ENCODE data around the gene ACMSD. TPM values are rescaled to one million over a fixed set of nuclear protein-coding genes. Genes with fewer than 3 reads are reported as not detected.

The ACMSD gene
- total and polyA plus RNA-seq, 2 experiments from 2014 or later: 0.11 TPM; not detected in 1

DNA sequence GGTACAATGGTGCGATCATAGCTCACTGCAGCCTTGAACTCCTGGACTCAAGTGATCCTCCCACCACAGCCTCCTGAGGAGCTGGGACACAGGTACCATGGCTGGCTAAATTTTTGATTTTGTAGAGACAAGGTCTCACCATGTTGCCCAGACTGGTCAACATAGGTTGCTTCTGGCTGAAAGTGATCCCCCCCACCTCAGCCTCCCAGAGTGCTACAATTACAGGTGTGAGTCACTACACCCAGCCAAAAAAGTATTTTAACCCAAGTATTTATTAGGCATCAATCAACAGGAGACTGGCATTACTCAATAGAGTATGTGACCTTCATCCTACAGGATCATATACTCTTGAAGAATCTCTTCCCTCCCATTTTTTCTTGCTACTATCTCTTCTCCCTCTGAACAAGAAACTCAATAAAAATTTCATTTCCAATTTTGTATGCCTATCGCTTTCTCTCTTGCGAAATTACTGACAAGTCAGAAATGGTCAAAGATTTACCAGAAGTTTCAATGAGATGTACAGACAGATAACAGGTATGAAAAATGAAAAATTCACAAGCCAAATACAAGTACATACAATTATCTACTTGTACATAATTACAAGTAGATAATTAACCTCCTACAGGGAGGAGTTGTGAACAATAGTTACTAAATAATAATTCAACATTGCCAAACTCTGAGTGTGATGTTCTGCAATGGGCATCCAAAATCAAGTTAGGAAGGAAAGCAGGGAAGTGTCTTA lies 45.3 kb downstream of the ACMSD start (continued):
- no peak for TF ChIP-seq ZNF331 (CRISPR knock-in tag; IDR thresholded peaks at IDR 0.05; ENCODE audit: low read depth)
- no peak for TF ChIP-seq EZH2phosphoT487 (IDR thresholded peaks at IDR 0.05; ENCODE audit: unreplicated experiment)
- TF ChIP-seq POLR2AphosphoS5 (IDR thresholded peaks at IDR 0.05; ENCODE audit: low read depth): no peak
- TF ChIP-seq, protein P1, sequence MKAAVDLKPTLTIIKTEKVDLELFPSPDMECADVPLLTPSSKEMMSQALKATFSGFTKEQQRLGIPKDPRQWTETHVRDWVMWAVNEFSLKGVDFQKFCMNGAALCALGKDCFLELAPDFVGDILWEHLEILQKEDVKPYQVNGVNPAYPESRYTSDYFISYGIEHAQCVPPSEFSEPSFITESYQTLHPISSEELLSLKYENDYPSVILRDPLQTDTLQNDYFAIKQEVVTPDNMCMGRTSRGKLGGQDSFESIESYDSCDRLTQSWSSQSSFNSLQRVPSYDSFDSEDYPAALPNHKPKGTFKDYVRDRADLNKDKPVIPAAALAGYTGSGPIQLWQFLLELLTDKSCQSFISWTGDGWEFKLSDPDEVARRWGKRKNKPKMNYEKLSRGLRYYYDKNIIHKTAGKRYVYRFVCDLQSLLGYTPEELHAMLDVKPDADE (IDR thresholded peaks at IDR 0.05): no peak
- TF ChIP-seq, protein P2, sequence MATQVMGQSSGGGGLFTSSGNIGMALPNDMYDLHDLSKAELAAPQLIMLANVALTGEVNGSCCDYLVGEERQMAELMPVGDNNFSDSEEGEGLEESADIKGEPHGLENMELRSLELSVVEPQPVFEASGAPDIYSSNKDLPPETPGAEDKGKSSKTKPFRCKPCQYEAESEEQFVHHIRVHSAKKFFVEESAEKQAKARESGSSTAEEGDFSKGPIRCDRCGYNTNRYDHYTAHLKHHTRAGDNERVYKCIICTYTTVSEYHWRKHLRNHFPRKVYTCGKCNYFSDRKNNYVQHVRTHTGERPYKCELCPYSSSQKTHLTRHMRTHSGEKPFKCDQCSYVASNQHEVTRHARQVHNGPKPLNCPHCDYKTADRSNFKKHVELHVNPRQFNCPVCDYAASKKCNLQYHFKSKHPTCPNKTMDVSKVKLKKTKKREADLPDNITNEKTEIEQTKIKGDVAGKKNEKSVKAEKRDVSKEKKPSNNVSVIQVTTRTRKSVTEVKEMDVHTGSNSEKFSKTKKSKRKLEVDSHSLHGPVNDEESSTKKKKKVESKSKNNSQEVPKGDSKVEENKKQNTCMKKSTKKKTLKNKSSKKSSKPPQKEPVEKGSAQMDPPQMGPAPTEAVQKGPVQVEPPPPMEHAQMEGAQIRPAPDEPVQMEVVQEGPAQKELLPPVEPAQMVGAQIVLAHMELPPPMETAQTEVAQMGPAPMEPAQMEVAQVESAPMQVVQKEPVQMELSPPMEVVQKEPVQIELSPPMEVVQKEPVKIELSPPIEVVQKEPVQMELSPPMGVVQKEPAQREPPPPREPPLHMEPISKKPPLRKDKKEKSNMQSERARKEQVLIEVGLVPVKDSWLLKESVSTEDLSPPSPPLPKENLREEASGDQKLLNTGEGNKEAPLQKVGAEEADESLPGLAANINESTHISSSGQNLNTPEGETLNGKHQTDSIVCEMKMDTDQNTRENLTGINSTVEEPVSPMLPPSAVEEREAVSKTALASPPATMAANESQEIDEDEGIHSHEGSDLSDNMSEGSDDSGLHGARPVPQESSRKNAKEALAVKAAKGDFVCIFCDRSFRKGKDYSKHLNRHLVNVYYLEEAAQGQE (IDR thresholded peaks at IDR 0.05; ENCODE audit: unreplicated experiment): no peak
- no peak for TF ChIP-seq CREB1 (CRISPR knock-in tag; IDR thresholded peaks at IDR 0.05; ENCODE audit: low read depth)
- no peak for TF ChIP-seq NANOG (IDR thresholded peaks at IDR 0.05; ENCODE audit: borderline replicate concordance)

DNA sequence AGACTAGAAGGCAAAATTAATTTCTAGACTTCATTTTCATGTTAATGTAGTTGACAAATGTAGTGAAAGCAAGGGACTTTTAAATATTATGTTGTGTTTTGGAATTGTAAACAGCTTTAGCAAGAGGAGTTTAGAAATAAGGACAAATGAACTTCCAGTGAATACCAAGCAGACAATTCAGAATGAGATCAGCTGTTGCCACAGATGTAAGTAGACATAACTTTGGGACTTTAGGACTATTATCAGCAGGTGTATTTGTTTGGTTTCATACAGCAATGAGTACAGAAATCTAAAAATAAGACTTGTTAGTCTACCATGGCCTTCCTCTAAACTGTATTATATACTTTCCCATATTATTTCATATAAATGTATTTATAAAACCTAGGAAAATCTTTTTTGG lies 46.0 kb downstream of the ACMSD start:
- Histone ChIP-seq H3K79me2 (replicated peaks; ENCODE audit: insufficient read depth) (no peaks in the 10 kb centered on the region), H3K4me2 (no peak overlapping the region), H3K9me2 (ENCODE audit: insufficient read depth) (no peaks in the 10 kb centered on the region), H4K20me1 (replicated peaks; ENCODE audit: insufficient read depth) (no peaks in the 10 kb centered on the region), H3K27me3 (ENCODE audit: insufficient read depth) (no peaks in the 10 kb centered on the region), H3K36me3 (ENCODE audit: insufficient read depth) (no peaks in the 10 kb centered on the region), H2AFZ (no peak overlapping the region), H3K4me1 (ENCODE audit: insufficient read depth) (no peaks in the 10 kb centered on the region), H3K4me3 (no peak overlapping the region), H3K27ac (ENCODE audit: low read depth) (no peak overlapping the region), H3F3A (replicated peaks; ENCODE audit: low read depth) (no peaks in the 10 kb centered on the region)
- Mint-ChIP-seq H3K4me1 (no peaks in the 10 kb centered on the region), H3K4me3 (no peak overlapping the region), H3K27ac (no peak overlapping the region), H3K36me3 (ENCODE audit: low read depth) (no peaks in the 10 kb centered on the region), H3K9me3 (no peaks in the 10 kb centered on the region), H3K27me3 (ENCODE audit: insufficient read depth, low read depth, poor library complexity) (no peaks in the 10 kb centered on the region)
- ATAC-seq (no peak), DNase-seq (ENCODE audit: low spot score) (no peak)
- TF ChIP-seq POLR2AphosphoS5 (IDR thresholded peaks at IDR 0.05; ENCODE audit: low read depth) (no peak), EZH2 (IDR thresholded peaks at IDR 0.05; ENCODE audit: low read depth, unreplicated experiment) (no peak), ZNF331 (CRISPR knock-in tag; IDR thresholded peaks at IDR 0.05; ENCODE audit: low read depth) (no peak), CREB1 (CRISPR knock-in tag; IDR thresholded peaks at IDR 0.05; ENCODE audit: low read depth) (no peak), NANOG (IDR thresholded peaks at IDR 0.05; ENCODE audit: borderline replicate concordance) (no peak), ZNF114 (CRISPR knock-in tag; IDR thresholded peaks at IDR 0.05) (no peak)
- TF ChIP-seq, protein P3, sequence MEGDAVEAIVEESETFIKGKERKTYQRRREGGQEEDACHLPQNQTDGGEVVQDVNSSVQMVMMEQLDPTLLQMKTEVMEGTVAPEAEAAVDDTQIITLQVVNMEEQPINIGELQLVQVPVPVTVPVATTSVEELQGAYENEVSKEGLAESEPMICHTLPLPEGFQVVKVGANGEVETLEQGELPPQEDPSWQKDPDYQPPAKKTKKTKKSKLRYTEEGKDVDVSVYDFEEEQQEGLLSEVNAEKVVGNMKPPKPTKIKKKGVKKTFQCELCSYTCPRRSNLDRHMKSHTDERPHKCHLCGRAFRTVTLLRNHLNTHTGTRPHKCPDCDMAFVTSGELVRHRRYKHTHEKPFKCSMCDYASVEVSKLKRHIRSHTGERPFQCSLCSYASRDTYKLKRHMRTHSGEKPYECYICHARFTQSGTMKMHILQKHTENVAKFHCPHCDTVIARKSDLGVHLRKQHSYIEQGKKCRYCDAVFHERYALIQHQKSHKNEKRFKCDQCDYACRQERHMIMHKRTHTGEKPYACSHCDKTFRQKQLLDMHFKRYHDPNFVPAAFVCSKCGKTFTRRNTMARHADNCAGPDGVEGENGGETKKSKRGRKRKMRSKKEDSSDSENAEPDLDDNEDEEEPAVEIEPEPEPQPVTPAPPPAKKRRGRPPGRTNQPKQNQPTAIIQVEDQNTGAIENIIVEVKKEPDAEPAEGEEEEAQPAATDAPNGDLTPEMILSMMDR (conservative IDR thresholded peaks at IDR 0.05; ENCODE audit: low read depth in 2 of 2): no peak
- TF ChIP-seq, protein P4, sequence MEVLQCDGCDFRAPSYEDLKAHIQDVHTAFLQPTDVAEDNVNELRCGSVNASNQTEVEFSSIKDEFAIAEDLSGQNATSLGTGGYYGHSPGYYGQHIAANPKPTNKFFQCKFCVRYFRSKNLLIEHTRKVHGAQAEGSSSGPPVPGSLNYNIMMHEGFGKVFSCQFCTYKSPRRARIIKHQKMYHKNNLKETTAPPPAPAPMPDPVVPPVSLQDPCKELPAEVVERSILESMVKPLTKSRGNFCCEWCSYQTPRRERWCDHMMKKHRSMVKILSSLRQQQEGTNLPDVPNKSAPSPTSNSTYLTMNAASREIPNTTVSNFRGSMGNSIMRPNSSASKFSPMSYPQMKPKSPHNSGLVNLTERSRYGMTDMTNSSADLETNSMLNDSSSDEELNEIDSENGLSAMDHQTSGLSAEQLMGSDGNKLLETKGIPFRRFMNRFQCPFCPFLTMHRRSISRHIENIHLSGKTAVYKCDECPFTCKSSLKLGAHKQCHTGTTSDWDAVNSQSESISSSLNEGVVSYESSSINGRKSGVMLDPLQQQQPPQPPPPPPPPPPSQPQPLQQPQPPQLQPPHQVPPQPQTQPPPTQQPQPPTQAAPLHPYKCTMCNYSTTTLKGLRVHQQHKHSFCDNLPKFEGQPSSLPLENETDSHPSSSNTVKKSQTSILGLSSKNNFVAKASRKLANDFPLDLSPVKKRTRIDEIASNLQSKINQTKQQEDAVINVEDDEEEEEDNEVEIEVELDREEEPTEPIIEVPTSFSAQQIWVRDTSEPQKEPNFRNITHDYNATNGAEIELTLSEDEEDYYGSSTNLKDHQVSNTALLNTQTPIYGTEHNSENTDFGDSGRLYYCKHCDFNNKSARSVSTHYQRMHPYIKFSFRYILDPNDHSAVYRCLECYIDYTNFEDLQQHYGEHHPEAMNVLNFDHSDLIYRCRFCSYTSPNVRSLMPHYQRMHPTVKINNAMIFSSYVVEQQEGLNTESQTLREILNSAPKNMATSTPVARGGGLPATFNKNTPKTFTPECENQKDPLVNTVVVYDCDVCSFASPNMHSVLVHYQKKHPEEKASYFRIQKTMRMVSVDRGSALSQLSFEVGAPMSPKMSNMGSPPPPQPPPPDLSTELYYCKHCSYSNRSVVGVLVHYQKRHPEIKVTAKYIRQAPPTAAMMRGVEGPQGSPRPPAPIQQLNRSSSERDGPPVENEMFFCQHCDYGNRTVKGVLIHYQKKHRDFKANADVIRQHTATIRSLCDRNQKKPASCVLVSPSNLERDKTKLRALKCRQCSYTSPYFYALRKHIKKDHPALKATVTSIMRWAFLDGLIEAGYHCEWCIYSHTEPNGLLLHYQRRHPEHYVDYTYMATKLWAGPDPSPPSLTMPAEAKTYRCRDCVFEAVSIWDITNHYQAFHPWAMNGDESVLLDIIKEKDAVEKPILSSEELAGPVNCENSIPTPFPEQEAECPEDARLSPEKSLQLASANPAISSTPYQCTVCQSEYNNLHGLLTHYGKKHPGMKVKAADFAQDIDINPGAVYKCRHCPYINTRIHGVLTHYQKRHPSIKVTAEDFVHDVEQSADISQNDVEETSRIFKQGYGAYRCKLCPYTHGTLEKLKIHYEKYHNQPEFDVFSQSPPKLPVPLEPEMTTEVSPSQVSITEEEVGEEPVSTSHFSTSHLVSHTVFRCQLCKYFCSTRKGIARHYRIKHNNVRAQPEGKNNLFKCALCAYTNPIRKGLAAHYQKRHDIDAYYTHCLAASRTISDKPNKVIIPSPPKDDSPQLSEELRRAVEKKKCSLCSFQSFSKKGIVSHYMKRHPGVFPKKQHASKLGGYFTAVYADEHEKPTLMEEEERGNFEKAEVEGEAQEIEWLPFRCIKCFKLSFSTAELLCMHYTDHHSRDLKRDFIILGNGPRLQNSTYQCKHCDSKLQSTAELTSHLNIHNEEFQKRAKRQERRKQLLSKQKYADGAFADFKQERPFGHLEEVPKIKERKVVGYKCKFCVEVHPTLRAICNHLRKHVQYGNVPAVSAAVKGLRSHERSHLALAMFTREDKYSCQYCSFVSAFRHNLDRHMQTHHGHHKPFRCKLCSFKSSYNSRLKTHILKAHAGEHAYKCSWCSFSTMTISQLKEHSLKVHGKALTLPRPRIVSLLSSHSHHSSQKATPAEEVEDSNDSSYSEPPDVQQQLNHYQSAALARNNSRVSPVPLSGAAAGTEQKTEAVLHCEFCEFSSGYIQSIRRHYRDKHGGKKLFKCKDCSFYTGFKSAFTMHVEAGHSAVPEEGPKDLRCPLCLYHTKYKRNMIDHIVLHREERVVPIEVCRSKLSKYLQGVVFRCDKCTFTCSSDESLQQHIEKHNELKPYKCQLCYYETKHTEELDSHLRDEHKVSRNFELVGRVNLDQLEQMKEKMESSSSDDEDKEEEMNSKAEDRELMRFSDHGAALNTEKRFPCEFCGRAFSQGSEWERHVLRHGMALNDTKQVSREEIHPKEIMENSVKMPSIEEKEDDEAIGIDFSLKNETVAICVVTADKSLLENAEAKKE (CRISPR knock-in tag; IDR thresholded peaks at IDR 0.05): no peak

Measured in GM23338 (cell line).